OCI-LY1 (cell line): ENCODE measurements around the gene CLEC16A.

Source experiments
- H2AFZ ChIP-seq: fragments of 200-600 bp; sonication (generic), shearing (Covaris generic); 2 replicates; pipeline ENCODE4 v1.6.0; 2014; ENCODE audit warnings: antibody characterized with exemption, mild to moderate bottlenecking, low read length
- H3F3A ChIP-seq: fragments of 200-600 bp; sonication (generic), shearing (Covaris generic); 2 replicates; pipeline ENCODE4 v1.6.0; 2014; ENCODE audit warnings: mild to moderate bottlenecking, antibody characterized with exemption, low read length, moderate library complexity; ENCODE audit not compliant: insufficient read depth
- H3K27ac ChIP-seq: fragments of 200-600 bp; sonication (generic); 2 replicates; pipeline ENCODE4 v1.5.1; 2014; ENCODE audit warnings: low read length, mixed run types, mild to moderate bottlenecking, low read depth; ENCODE audit not compliant: poor library complexity, severe bottlenecking
- H3K27me3 ChIP-seq: fragments of 200-600 bp; sonication (generic); 2 replicates; pipeline ENCODE4 v1.6.0; 2014; ENCODE audit warnings: antibody characterized with exemption, mild to moderate bottlenecking, low read length, moderate library complexity; ENCODE audit not compliant: insufficient read depth
- H3K36me3 ChIP-seq: fragments of 200-600 bp; sonication (generic); 2 replicates; pipeline ENCODE4 v1.6.1; 2014; ENCODE audit warnings: mild to moderate bottlenecking, antibody characterized with exemption, low read length, moderate library complexity, mixed read lengths; ENCODE audit not compliant: insufficient read depth
- H3K4me1 ChIP-seq: fragments of 200-600 bp; sonication (generic); 2 replicates; pipeline ENCODE4 v1.5.1; 2014; ENCODE audit warnings: mild to moderate bottlenecking, low read length, moderate library complexity; ENCODE audit not compliant: insufficient read depth, severe bottlenecking
- H3K4me2 ChIP-seq: fragments of 200-600 bp; sonication (generic), shearing (Covaris generic); 2 replicates; pipeline ENCODE4 v1.6.1; 2014; ENCODE audit warnings: low read length
- H3K4me3 ChIP-seq: fragments of 200-600 bp; sonication (generic); 2 replicates; pipeline ENCODE4 v1.5.1; 2014; ENCODE audit warnings: low read length, low read depth, mild to moderate bottlenecking, mixed read lengths; ENCODE audit not compliant: poor library complexity, severe bottlenecking
- H3K79me2 ChIP-seq: fragments of 200-600 bp; shearing (Covaris generic); 2 replicates; pipeline ENCODE4 v1.6.1; 2016; ENCODE audit warnings: mixed run types, low read length, mixed read lengths; ENCODE audit not compliant: insufficient read depth
- H3K9ac ChIP-seq: fragments of 200-600 bp; sonication (generic), shearing (Covaris generic); 2 replicates; pipeline ENCODE4 v1.6.1; 2014; ENCODE audit warnings: mild to moderate bottlenecking, low read length, mixed read lengths
- H3K9me2 ChIP-seq: fragments of 200-600 bp; sonication (generic), shearing (Covaris generic); 2 replicates; pipeline ENCODE4 v1.6.1; 2014; ENCODE audit warnings: low read depth, mild to moderate bottlenecking, low read length, mixed read lengths
- H3K9me3 ChIP-seq: fragments of 200-600 bp; shearing (Covaris generic); 2 replicates; pipeline ENCODE4 v1.6.1; 2014; ENCODE audit warnings: low read length, mixed read lengths
- H4K20me1 ChIP-seq: fragments of 200-600 bp; sonication (generic), shearing (Covaris generic); 2 replicates; pipeline ENCODE4 v1.6.0; 2016; ENCODE audit warnings: mild to moderate bottlenecking, low read length; ENCODE audit not compliant: insufficient read depth
- EZH2 ChIP-seq: fragments of 200-600 bp; sonication (generic), shearing (Covaris generic); IDR thresholded peaks from 2 replicates; pipeline ENCODE4 v1.8.0; 2017; ENCODE audit warnings: borderline replicate concordance, mixed run types, mild to moderate bottlenecking, antibody characterized with exemption, low read length, moderate library complexity, mixed read lengths
- TF ChIP-seq, protein P1 (sequence below): fragments of 200-600 bp; sonication (generic), shearing (Covaris generic); IDR thresholded peaks from 2 replicates; pipeline ENCODE4 v1.5.1; 2017; ENCODE audit warnings: mild to moderate bottlenecking, antibody characterized with exemption, low read length, moderate library complexity, mixed read lengths

The CLEC16A gene

DNA sequence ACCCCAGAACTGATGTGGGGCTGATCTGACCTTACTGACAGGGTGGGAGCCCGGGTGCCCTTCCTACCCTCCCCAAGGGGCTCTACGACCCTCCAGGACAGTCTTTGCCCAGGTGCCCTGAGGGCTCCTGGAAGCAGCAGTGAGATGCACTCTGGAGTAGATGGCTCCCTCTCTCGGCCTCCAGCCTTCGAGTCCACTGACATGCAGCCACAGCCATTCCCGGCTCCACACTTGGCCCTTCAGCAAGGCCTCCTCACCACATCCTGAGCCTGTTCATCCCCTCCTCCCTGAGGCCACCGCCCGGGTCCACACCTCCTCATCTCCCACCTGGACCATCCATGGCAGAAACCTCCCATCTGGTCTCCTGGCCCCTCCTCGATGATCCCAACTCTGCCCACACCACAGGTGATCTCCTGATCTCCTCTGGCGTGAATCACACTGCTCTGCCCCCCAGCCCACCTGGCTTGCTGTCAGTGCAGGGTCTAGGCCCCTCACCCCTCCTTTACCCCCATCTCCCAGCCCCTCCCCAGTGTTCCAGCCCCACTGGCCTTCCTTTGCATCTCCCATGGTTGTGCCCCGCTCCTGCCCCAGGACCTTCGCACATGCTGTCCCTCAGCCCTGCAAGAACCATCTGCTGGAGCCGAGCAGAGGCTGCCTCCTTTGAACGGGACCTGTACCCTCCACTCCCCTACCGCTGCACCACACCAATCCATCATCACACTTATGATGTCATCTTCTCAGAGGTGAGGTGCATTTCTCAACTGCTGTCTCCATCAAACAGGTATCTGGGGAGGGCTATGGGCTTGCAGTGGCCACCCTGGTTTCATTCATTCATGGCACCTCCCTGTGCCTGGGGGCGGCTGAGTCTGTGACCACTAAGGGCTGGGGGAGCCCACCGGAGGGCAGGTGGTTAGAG, 267.0 kb downstream of the CLEC16A start:
- TF ChIP-seq, protein P1, sequence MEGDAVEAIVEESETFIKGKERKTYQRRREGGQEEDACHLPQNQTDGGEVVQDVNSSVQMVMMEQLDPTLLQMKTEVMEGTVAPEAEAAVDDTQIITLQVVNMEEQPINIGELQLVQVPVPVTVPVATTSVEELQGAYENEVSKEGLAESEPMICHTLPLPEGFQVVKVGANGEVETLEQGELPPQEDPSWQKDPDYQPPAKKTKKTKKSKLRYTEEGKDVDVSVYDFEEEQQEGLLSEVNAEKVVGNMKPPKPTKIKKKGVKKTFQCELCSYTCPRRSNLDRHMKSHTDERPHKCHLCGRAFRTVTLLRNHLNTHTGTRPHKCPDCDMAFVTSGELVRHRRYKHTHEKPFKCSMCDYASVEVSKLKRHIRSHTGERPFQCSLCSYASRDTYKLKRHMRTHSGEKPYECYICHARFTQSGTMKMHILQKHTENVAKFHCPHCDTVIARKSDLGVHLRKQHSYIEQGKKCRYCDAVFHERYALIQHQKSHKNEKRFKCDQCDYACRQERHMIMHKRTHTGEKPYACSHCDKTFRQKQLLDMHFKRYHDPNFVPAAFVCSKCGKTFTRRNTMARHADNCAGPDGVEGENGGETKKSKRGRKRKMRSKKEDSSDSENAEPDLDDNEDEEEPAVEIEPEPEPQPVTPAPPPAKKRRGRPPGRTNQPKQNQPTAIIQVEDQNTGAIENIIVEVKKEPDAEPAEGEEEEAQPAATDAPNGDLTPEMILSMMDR: no peak
- TF ChIP-seq EZH2: no peak
- H3K9me3 ChIP-seq: peaks cover 10% of the 10 kb centered on the region; the same call in 1 of the 2 replicates
- H2AFZ ChIP-seq: no peak overlapping the region
- H3K36me3 ChIP-seq: peaks cover 7% of the 10 kb centered on the region; the same call in 1 of the 2 replicates
- H3K9ac ChIP-seq: no peak overlapping the region
- H3K9me2 ChIP-seq: no peaks in the 10 kb centered on the region
- peaks cover 24% of the 10 kb centered on the region for H3K27me3 ChIP-seq
- H3K27ac ChIP-seq: no peak overlapping the region
- H4K20me1 ChIP-seq: no peaks in the 10 kb centered on the region
- no peak overlapping the region for H3K4me2 ChIP-seq
- H3F3A ChIP-seq: no peaks in the 10 kb centered on the region
- H3K4me3 ChIP-seq: no peak overlapping the region
- H3K79me2 ChIP-seq: no peaks in the 10 kb centered on the region
- no peaks in the 10 kb centered on the region for H3K4me1 ChIP-seq

DNA sequence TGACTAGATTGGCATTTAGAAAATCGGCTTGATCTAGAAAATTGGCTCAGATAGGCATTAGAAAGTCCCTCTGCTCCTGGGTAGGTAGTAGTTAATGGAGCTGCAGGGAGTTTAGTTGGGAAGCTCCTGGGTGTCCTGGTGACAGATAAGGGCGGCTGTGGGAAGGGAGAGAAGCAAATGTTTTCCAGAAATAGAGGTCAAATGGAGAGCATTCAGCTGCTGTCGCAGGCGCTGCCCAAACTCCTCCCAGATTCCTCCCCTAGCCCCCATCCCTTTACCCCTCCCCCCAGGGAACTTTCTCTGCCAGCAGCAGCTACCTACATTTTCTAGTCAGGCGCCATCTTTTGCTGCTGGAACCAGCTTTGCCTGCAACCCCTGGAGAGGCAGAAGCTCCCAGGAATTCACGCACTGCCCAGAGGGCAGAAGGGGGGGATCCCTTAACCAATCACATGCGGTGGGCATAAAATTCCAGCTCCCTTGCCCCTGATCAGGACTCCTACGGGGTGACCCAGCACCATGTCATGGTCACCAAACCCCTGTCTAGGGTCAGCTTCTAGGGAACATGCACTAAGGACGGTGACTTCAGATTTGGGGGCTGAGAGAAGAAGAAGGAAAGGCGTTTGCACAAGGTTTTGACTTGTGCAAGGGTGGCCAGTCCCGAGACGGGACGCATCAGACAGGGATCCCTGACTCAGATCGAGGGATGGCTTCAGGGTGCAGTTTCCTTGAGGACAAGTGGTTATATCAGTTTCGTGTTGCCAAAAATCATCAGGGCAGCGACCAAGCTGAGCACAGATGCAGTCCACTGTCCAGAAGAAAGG, 267.8 kb downstream of the CLEC16A start:
- H3K4me2 ChIP-seq: no peak overlapping the region
- peaks cover 7% of the 10 kb centered on the region; the same call in 1 of the 2 replicates for H3K36me3 ChIP-seq
- H3F3A ChIP-seq: no peaks in the 10 kb centered on the region
- H3K27ac ChIP-seq: no peak overlapping the region
- no peaks in the 10 kb centered on the region for H3K9me2 ChIP-seq
- H3K4me1 ChIP-seq: no peaks in the 10 kb centered on the region
- no peak overlapping the region for H3K9ac ChIP-seq
- H3K9me3 ChIP-seq: peaks cover 10% of the 10 kb centered on the region; the same call in 1 of the 2 replicates
- H4K20me1 ChIP-seq: no peaks in the 10 kb centered on the region
- peaks cover 23% of the 10 kb centered on the region for H3K27me3 ChIP-seq
- no peak overlapping the region for H2AFZ ChIP-seq
- H3K79me2 ChIP-seq: no peaks in the 10 kb centered on the region
- no peak overlapping the region for H3K4me3 ChIP-seq
- TF ChIP-seq, protein P1: no peak
- no peak for TF ChIP-seq EZH2

DNA sequence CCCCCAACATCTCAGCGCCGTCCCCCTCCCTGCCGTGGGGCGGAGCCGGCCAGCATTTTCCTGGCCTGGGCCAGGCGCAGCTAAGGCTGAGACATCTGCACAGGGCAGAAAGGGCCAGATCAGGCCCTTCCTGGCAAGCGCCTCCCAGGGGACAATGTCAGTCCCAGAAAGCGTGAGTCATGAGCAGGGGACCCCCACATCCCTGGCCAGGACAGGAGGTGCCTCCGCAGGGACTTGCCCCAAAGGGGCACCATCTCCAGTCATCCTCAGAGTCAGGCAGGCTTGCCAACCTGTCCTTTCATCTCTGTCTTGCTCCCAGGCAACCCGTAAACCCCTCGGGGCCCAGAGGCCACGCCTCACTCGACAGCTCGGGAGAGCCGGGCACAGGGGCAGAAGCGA, 268.4 kb downstream of the CLEC16A start:
- Histone ChIP-seq H3K9me2 (no peaks in the 10 kb centered on the region), H4K20me1 (no peaks in the 10 kb centered on the region), H2AFZ (no peak overlapping the region), H3K9me3 (peaks cover 4% of the 10 kb centered on the region; the same call in 1 of the 2 replicates), H3K27ac (no peak overlapping the region), H3K4me3 (no peak overlapping the region), H3K79me2 (no peaks in the 10 kb centered on the region), H3K9ac (no peak overlapping the region), H3K4me2 (no peak overlapping the region), H3F3A (no peaks in the 10 kb centered on the region), H3K27me3 (peaks cover 17% of the 10 kb centered on the region), H3K4me1 (no peaks in the 10 kb centered on the region), H3K36me3 (peaks cover under 1% of the 10 kb centered on the region; the same call in 1 of the 2 replicates)
- TF ChIP-seq EZH2: no peak
- TF ChIP-seq, protein P1: no peak
